ENCODE results near the gene UBAC2. TPM values are rescaled to one million over a fixed set of nuclear protein-coding genes. Genes with fewer than 3 reads are reported as not detected.

The UBAC2 gene
- total RNA-seq, 1 donor from 2014 or later, result 56.3 TPM

- DNase-seq (ENCODE audit: low spot score), result no peak
- peaks cover 5% of the 10 kb centered on the region for H3K27me3 Mint-ChIP-seq (ENCODE audit: insufficient read depth)
- peaks cover 73% of the 10 kb centered on the region for H3K4me1 Mint-ChIP-seq (ENCODE audit: low read depth)
- H3K27ac Mint-ChIP-seq, result peak overlapping the region; percentile 65
- intact Hi-C loops (cut with micrococcal nuclease), result loop anchor here (5.0 to 10.0 kb wide), 2 partner anchors 264 to 777 kb away; partner anchors contain the start of gene STK24
- H3K9me3 Mint-ChIP-seq, result no peaks in the 10 kb centered on the region
- peaks cover 61% of the 10 kb centered on the region for H3K36me3 Mint-ChIP-seq (ENCODE audit: low read depth)
- no peak overlapping the region for H3K4me3 Mint-ChIP-seq
Measured at GRCh38 chr13:99351772-99352171, 151.1 kb downstream of the UBAC2 start.

- H3K4me3 Mint-ChIP-seq, result no peak overlapping the region
- H3K27ac Mint-ChIP-seq, result peak overlapping the region; percentile 72
- no peak for DNase-seq (ENCODE audit: low spot score)
- intact Hi-C loops (cut with micrococcal nuclease), result loop anchor here (5.0 to 10.0 kb wide), 2 partner anchors 265 to 778 kb away; partner anchors contain the start of gene STK24
- H3K4me1 Mint-ChIP-seq (ENCODE audit: low read depth), result peaks cover 79% of the 10 kb centered on the region
- peaks cover 56% of the 10 kb centered on the region for H3K36me3 Mint-ChIP-seq (ENCODE audit: low read depth)
- H3K9me3 Mint-ChIP-seq, result no peaks in the 10 kb centered on the region
- H3K27me3 Mint-ChIP-seq (ENCODE audit: insufficient read depth), result peaks cover 5% of the 10 kb centered on the region
Measured at GRCh38 chr13:99352351-99353245, 151.9 kb downstream of the UBAC2 start.

- H3K36me3 Mint-ChIP-seq (ENCODE audit: low read depth), result peaks cover 56% of the 10 kb centered on the region
- DNase-seq (ENCODE audit: low spot score), result no peak
- peaks cover 79% of the 10 kb centered on the region for H3K4me1 Mint-ChIP-seq (ENCODE audit: low read depth)
- H3K9me3 Mint-ChIP-seq, result no peaks in the 10 kb centered on the region
- intact Hi-C loops (cut with micrococcal nuclease), result loop anchor here (5.0 to 10.0 kb wide), 2 partner anchors 266 to 778 kb away; partner anchors contain the start of gene STK24
- peak overlapping the region; percentile 33 for H3K27ac Mint-ChIP-seq
- H3K27me3 Mint-ChIP-seq (ENCODE audit: insufficient read depth), result peaks cover 5% of the 10 kb centered on the region
- H3K4me3 Mint-ChIP-seq, result no peak overlapping the region
Measured at GRCh38 chr13:99353246-99353600, 152.6 kb downstream of the UBAC2 start.

DNA sequence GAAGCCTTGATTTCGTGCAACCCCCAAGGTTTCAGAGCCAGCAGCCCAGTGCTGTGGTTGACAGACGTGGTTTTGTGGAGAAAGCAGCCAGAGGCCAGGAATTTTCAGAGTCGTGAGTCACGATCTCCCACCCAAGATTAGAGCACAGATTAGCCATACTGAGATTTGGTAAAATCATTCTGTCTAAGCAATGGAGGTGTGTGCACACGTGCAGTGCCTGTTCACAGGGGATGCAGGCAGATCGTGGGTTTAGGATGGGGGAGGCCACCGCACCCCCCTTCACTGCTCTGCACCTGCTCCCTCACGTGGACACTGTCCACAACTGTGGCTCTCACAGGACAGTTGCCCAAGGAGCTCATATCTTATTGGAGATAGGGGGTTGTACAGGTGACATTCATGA is 153.2 kb downstream of the UBAC2 start:
- DNase-seq (ENCODE audit: low spot score), result no peak
- Mint-ChIP-seq H3K27me3 (ENCODE audit: insufficient read depth) (peaks cover 3% of the 10 kb centered on the region), H3K36me3 (ENCODE audit: low read depth) (peaks cover 54% of the 10 kb centered on the region), H3K4me1 (ENCODE audit: low read depth) (peaks cover 84% of the 10 kb centered on the region), H3K4me3 (peak overlapping the region; percentile 36), H3K9me3 (no peaks in the 10 kb centered on the region), H3K27ac (peak overlapping the region; percentile 77)
- intact Hi-C loops (cut with micrococcal nuclease), result loop anchor here (5.0 to 10.0 kb wide), 2 partner anchors 267 to 779 kb away; partner anchors contain the start of gene STK24

DNA sequence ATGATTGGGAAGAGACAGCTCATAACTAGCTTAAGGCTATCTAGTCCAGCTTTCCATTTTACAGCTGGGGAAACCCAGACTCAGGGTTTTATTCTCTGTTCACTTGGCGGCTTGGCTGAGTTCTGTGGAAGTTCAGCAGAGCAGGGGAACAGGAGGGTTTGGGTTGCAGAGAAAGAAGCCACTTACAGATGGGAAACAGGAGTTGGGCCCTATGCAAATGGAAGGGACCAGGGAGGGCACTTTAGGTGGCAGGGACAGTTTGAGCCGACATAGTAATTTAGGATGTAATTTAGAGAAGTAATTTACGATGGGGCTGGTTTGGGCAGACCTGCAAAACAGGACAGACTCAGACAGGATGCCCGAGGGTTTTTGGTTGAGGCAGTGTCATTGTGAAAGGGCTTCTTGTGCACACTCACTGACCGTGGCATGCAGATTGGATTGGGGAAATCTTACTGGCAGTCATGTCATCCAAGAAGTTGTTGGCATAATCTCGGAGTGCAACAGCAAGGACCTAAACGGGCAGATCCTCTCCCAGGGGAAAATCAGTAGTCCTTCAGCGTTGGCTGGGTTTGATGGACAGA is 153.8 kb downstream of the UBAC2 start:
- H3K36me3 Mint-ChIP-seq (ENCODE audit: low read depth), result peaks cover 55% of the 10 kb centered on the region
- peak overlapping the region; percentile 36 for H3K4me3 Mint-ChIP-seq
- H3K9me3 Mint-ChIP-seq, result no peaks in the 10 kb centered on the region
- H3K27me3 Mint-ChIP-seq (ENCODE audit: insufficient read depth), result peaks cover 3% of the 10 kb centered on the region
- no peak for DNase-seq (ENCODE audit: low spot score)
- H3K4me1 Mint-ChIP-seq (ENCODE audit: low read depth), result peaks cover 90% of the 10 kb centered on the region
- intact Hi-C loops (cut with micrococcal nuclease), result loop anchor here (5.0 to 10.0 kb wide), 2 partner anchors 267 to 780 kb away; partner anchors contain the start of gene STK24
- peak overlapping the region; percentile 77 for H3K27ac Mint-ChIP-seq

DNA sequence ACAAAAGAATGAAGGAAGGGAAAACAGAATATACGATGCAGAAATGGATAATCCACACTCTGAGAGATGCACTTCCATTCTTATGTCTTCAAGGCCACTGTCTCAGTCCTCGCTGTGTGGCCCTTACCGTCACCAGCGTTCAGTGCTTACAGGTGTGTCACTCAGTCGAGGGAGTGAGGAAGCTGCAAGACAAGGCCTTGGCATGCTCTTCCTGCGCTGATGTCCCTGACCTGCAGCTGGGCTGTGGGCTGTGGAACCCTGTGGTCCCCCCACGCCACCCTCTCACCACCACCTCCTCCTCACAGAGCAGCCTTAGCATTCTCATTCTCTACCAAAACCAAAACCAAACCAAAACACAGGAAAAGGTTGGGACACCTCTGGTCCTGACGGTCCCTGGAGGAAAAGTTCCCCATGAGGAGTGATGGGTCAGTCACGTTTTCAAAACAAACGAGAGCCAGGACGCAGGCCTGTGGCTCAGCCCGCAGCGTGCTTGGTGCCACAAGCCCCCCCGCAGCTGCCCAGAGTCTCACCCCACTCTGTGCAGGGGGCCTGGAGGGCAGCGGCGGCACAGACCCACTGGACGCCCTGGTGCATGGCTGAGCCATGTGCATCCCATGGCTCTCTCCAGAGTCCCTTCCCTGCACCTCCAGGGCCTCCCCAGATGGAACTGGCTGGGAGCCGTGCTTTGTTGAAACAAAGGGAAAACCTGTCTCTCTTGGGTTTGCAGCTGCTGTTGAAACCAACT is 154.8 kb downstream of the UBAC2 start:
- peaks cover 56% of the 10 kb centered on the region for H3K36me3 Mint-ChIP-seq (ENCODE audit: low read depth)
- H3K27ac Mint-ChIP-seq, result peak overlapping the region; percentile 95
- intact Hi-C loops (cut with micrococcal nuclease), result loop anchor here (1.0 to 10.0 kb wide), 11 partner anchors 16 to 781 kb away; partner anchors contain the start of genes STK24 and UBAC2
- peaks cover 3% of the 10 kb centered on the region for H3K27me3 Mint-ChIP-seq (ENCODE audit: insufficient read depth)
- no peaks in the 10 kb centered on the region for H3K9me3 Mint-ChIP-seq
- H3K4me3 Mint-ChIP-seq, result peak overlapping the region; percentile 62
- DNase-seq (ENCODE audit: low spot score), result no peak
- H3K4me1 Mint-ChIP-seq (ENCODE audit: low read depth), result peaks cover 99% of the 10 kb centered on the region

GRCh38 chr13:99356012-99356261 is 155.3 kb downstream of the UBAC2 start:
- Mint-ChIP-seq H3K9me3 (no peaks in the 10 kb centered on the region), H3K27me3 (ENCODE audit: insufficient read depth) (peaks cover 3% of the 10 kb centered on the region), H3K4me1 (ENCODE audit: low read depth) (peaks cover 99% of the 10 kb centered on the region), H3K4me3 (peak overlapping the region; percentile 62), H3K36me3 (ENCODE audit: low read depth) (peaks cover 56% of the 10 kb centered on the region), H3K27ac (peak overlapping the region; percentile 95)
- no peak for DNase-seq (ENCODE audit: low spot score)
- intact Hi-C loops (cut with micrococcal nuclease), result loop anchor here (1.0 to 10.0 kb wide), 11 partner anchors 15 to 781 kb away; partner anchors contain the start of genes STK24 and UBAC2

- Mint-ChIP-seq H3K27me3 (ENCODE audit: insufficient read depth) (peaks cover 3% of the 10 kb centered on the region), H3K4me1 (ENCODE audit: low read depth) (peaks cover 99% of the 10 kb centered on the region), H3K27ac (peak overlapping the region; percentile 95), H3K9me3 (no peaks in the 10 kb centered on the region), H3K36me3 (ENCODE audit: low read depth) (peaks cover 56% of the 10 kb centered on the region), H3K4me3 (peak overlapping the region; percentile 62)
- DNase-seq (ENCODE audit: low spot score), result peak; percentile 74
- intact Hi-C loops (cut with micrococcal nuclease), result loop anchor here (1.0 to 10.0 kb wide), 11 partner anchors 15 to 782 kb away; partner anchors contain the start of genes STK24 and UBAC2
Measured at GRCh38 chr13:99356262-99357091, 155.8 kb downstream of the UBAC2 start.

DNA sequence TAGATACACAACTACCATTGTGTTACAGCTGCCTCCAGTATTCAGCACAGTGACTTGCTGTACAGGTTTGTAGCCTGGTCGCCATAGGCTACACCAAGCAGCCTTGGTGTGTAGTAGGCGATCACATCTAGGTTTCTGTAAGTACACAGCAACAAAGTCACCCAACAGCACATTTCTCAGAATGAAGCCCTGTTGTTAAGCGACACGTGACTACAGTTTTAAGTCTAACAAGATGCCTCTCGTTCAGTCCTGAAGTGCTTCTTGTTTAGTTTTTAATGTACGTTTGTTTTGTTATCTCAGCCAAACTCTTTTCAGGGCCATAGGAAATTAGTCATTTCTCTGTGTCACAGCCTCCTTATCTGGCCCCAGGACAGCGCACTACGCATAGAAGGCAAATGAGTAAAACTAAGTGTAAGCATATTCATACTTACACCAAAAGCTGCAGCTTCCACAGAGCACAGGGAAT is 156.5 kb downstream of the UBAC2 start:
- Mint-ChIP-seq H3K9me3 (no peaks in the 10 kb centered on the region), H3K4me3 (peak overlapping the region; percentile 62), H3K27ac (peak overlapping the region; percentile 95), H3K4me1 (ENCODE audit: low read depth) (peaks cover 97% of the 10 kb centered on the region), H3K27me3 (ENCODE audit: insufficient read depth) (no peaks in the 10 kb centered on the region), H3K36me3 (ENCODE audit: low read depth) (peaks cover 54% of the 10 kb centered on the region)
- intact Hi-C loops (cut with micrococcal nuclease), result loop anchor here (10.0 kb wide), 1 partner anchor 782 kb away; the partner anchor contains the start of gene STK24
- DNase-seq (ENCODE audit: low spot score), result peak; percentile 49

DNA sequence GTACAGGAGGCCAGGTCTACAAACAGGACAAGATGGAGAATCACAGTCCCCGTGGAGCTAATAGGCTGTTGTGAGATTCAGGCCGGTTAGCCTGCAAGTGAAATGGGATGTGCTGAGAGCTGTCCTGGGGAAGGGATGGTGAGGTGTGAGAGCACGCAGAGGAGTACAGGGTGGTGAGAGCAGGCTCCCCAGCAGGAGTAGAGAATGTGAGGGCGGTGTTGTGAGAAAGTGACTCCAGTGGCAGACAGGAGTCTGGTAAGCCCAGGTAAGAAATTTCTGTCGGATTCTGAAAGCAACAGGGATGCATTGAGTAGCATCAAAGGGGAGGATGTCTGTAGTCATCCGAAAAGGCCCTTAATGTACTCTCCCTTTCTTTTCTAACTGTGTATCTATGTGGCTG is 157.3 kb downstream of the UBAC2 start:
- DNase-seq (ENCODE audit: low spot score), result no peak
- peak overlapping the region; percentile 95 for H3K27ac Mint-ChIP-seq
- H3K27me3 Mint-ChIP-seq (ENCODE audit: insufficient read depth), result no peaks in the 10 kb centered on the region
- peaks cover 53% of the 10 kb centered on the region for H3K36me3 Mint-ChIP-seq (ENCODE audit: low read depth)
- H3K4me3 Mint-ChIP-seq, result peak overlapping the region; percentile 12
- H3K9me3 Mint-ChIP-seq, result no peaks in the 10 kb centered on the region
- intact Hi-C loops (cut with micrococcal nuclease), result loop anchor here (10.0 kb wide), 1 partner anchor 783 kb away; the partner anchor contains the start of gene STK24
- H3K4me1 Mint-ChIP-seq (ENCODE audit: low read depth), result peaks cover 97% of the 10 kb centered on the region

DNA sequence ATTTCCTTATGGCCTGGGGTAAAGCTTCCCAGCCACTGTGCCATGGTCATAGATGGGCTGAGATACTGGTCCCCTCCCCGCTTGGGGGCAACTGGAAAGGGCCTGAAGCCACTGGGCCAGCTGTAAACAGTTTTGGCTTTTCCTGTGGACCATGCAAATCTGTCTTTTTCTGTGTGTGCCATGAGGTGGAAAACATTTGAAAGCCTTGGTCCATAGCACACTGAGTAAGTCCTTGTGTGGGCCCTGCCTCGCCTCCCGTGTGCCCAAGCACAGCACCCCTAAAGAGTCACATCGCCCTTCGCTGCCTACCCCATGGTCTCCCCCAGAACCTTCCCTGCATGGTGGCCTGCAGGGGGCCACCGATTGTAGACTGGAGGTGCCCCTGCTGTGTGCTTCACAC is 158.9 kb downstream of the UBAC2 start:
- intact Hi-C loops (cut with micrococcal nuclease), result loop anchor here (10.0 kb wide), 1 partner anchor 785 kb away; the partner anchor contains the start of gene STK24
- H3K27ac Mint-ChIP-seq, result peak overlapping the region; percentile 59
- no peak overlapping the region for H3K4me3 Mint-ChIP-seq
- H3K9me3 Mint-ChIP-seq, result no peaks in the 10 kb centered on the region
- DNase-seq (ENCODE audit: low spot score), result no peak
- no peaks in the 10 kb centered on the region for H3K27me3 Mint-ChIP-seq (ENCODE audit: insufficient read depth)
- peaks cover 44% of the 10 kb centered on the region for H3K36me3 Mint-ChIP-seq (ENCODE audit: low read depth)
- peaks cover 95% of the 10 kb centered on the region for H3K4me1 Mint-ChIP-seq (ENCODE audit: low read depth)

Data from activated T-helper 1 cell treated with anti-CD3 and anti-CD28 coated beads, Interleukin-12 subunit alpha, Interleukin-12 subunit beta, Interleukin-2, Interleukin-4 antibody, amounts not matched to agents 30 ng/mL and 10 ng/mL and 1 ng/mL, durations not matched to agents 14 hours and 24 hours and 36 hours (primary cell).